ENCODE results near the gene FBXL7. TPM values are rescaled to one million over a fixed set of nuclear protein-coding genes. Genes with fewer than 3 reads are reported as not detected.

Gene FBXL7
- polyA plus RNA-seq, 3 donors from 2014 or later, result not detected

DNA sequence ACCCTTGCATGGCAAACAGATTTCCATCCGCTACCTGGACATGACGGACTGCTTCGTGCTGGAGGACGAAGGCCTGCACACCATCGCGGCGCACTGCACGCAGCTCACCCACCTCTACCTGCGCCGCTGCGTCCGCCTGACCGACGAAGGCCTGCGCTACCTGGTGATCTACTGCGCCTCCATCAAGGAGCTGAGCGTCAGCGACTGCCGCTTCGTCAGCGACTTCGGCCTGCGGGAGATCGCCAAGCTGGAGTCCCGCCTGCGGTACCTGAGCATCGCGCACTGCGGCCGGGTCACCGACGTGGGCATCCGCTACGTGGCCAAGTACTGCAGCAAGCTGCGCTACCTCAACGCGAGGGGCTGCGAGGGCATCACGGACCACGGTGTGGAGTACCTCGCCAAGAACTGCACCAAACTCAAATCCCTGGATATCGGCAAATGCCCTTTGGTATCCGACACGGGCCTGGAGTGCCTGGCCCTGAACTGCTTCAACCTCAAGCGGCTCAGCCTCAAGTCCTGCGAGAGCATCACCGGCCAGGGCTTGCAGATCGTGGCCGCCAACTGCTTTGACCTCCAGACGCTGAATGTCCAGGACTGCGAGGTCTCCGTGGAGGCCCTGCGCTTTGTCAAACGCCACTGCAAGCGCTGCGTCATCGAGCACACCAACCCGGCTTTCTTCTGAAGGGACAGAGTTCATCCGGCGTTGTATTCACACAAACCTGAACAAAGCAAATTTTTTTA lies 436.7 kb downstream of the FBXL7 start:
- Mint-ChIP-seq H3K27me3 (ENCODE audit: low read depth in 3 of 3) (peaks cover 0 to 2% (median 0%) of the 10 kb centered on the region in 3 donors), H3K27ac (no peak overlapping the region), H3K4me3 (no peak overlapping the region), H3K9me3 (peaks cover 7 to 42% (median 25%) of the 10 kb centered on the region in 6 donors), H3K36me3 (peaks cover 0 to 4% (median 0%) of the 10 kb centered on the region in 3 donors), H3K4me1 (no peaks in the 10 kb centered on the region)
- no peak for DNase-seq

DNA sequence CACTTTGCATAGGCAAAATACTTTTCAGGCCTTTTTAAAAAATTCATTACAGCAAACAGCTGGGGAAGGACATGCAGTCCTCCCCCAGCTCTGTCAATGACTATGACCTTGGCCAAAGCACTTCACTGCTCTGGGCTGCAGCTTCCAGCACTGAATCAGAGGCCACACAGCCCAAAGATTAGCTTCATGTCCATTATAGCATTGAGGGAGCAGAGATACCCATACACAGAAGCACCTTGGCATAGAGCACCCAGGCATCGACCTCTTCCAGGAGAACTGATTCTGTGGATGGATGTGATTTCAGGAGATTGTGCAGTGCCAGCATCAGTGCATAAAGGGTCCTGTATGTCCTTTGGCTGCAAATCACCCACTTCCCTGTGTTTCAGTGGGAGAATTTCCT lies 437.7 kb downstream of the FBXL7 start:
- Mint-ChIP-seq H3K4me3 (no peak overlapping the region), H3K27ac (no peak overlapping the region), H3K27me3 (ENCODE audit: low read depth in 3 of 3) (peaks cover 0 to 2% (median 0%) of the 10 kb centered on the region in 3 donors), H3K36me3 (peaks cover 0 to 4% (median 0%) of the 10 kb centered on the region in 3 donors), H3K4me1 (no peaks in the 10 kb centered on the region), H3K9me3 (peaks cover 6 to 41% (median 22%) of the 10 kb centered on the region in 6 donors)
- no peak for DNase-seq

DNA sequence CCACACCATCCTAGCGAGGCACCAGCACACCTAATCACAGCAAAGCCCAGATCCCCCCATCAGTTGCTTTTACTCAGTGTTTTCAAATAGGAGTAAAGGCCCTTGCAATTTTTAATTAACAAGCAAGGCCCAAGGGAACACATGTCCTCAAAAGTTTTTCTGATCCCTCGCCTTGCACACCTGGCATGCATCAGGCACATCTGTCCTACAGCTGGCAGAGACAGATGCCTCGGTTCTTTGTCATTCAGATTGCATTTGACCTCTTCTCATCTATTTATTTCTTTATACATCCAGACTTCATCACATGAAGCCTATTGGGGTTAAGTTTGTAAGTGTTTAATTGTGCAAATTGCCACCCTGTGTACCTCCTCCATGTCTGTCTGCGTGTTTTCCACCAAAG lies 438.2 kb downstream of the FBXL7 start:
- Mint-ChIP-seq H3K4me1 (no peaks in the 10 kb centered on the region), H3K4me3 (no peak overlapping the region), H3K9me3 (peaks cover 6 to 41% (median 23%) of the 10 kb centered on the region in 6 donors), H3K36me3 (peaks cover 0 to 4% (median 0%) of the 10 kb centered on the region in 3 donors), H3K27ac (no peak overlapping the region), H3K27me3 (ENCODE audit: low read depth in 3 of 3) (peaks cover 0 to 2% (median 0%) of the 10 kb centered on the region in 3 donors)
- DNase-seq, result no peak

DNA sequence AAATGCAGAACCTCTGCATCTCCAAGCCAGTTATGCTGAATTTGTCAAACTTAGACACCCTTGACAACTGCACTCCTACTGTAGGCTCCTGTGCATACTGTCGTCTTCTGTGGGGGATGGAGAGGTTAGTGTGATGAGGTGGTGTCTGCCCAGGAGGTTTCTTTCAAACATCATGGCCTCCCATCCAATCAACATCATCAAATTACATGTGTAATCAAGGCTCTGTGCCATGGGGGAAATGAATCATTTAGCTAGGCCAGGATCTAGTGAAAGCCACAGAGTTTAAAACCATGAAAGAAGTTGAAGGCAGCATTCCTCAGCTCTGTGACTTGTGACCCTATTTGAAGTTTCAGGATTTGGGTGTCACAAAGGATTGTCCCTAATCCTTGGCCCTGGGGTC lies 439.0 kb downstream of the FBXL7 start:
- Mint-ChIP-seq H3K27ac (no peak overlapping the region), H3K9me3 (peaks cover 6 to 49% (median 23%) of the 10 kb centered on the region in 6 donors), H3K4me3 (no peak overlapping the region), H3K36me3 (peaks cover 0 to 4% (median 0%) of the 10 kb centered on the region in 3 donors), H3K27me3 (ENCODE audit: low read depth in 3 of 3) (peaks cover 0 to 2% (median 0%) of the 10 kb centered on the region in 3 donors), H3K4me1 (no peaks in the 10 kb centered on the region)
- DNase-seq, result no peak

DNA sequence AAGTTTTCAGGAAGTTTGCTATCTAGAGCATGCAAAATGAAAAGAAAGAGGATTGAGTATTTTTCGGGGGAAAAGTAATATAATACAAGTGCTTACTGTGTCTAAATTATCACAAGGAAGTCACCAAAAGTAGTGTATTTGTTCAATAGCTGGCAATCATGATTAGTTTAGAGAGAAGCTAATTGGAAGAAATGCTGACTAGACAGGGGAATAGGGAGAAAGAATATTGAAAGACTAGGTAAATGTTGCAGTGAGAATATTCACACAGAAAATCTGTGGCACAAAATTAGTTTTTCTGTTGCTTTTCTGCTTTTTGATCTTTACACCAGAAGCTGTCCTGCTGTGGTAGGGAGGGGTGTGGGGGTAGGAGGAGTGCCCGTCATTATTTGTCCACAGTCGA lies 440.9 kb downstream of the FBXL7 start:
- Mint-ChIP-seq H3K4me1 (no peaks in the 10 kb centered on the region), H3K4me3 (no peak overlapping the region), H3K27ac (no peak overlapping the region), H3K9me3 (peaks cover 3 to 51% (median 21%) of the 10 kb centered on the region in 6 donors), H3K36me3 (peaks cover 0 to 4% (median 0%) of the 10 kb centered on the region in 3 donors), H3K27me3 (ENCODE audit: low read depth in 3 of 3) (no peaks in the 10 kb centered on the region)
- no peak for DNase-seq

DNA sequence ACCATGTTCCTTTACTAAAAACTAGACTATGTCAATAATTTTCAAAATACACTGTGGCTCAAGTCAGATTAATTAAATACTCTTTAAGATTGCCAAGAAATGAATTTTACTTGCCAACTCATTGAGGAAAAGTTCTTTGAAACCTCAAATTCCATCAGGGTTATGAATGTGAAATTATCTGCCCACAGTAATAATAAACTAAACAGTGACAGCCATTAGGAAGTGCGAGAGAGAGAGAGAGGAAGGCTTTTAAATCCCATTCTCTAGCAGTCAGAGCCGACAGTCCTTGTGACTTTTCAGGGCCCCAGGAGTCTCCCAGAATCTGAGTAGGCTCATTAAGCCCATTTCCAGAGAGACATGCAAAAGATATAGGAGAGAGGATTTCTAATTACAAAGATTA lies 443.5 kb downstream of the FBXL7 start:
- Mint-ChIP-seq H3K36me3 (no peaks in the 10 kb centered on the region), H3K27me3 (ENCODE audit: low read depth in 3 of 3) (no peaks in the 10 kb centered on the region), H3K4me3 (no peak overlapping the region), H3K9me3 (peaks cover 0 to 45% (median 12%) of the 10 kb centered on the region in 6 donors), H3K27ac (no peak overlapping the region), H3K4me1 (no peaks in the 10 kb centered on the region)
- DNase-seq, result no peak

DNA sequence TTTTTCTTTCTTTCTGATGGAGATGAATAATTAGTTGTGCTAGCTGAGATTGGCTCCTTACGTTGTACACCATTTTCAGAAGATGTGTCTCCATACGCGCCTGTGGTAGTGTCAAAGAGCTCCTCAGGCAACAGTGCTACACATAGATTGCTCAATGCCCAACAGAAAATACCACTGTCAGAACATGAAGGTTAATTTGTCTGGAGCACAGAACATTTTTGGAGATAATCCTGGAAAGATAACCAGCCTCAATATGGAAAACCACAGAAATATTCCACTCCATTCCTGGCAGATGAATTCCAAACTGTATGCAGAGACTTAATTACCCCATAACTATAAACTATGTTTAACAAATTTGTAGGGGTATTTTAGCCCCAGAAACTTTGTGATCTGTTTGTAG lies 446.0 kb downstream of the FBXL7 start:
- no peak for DNase-seq

DNA sequence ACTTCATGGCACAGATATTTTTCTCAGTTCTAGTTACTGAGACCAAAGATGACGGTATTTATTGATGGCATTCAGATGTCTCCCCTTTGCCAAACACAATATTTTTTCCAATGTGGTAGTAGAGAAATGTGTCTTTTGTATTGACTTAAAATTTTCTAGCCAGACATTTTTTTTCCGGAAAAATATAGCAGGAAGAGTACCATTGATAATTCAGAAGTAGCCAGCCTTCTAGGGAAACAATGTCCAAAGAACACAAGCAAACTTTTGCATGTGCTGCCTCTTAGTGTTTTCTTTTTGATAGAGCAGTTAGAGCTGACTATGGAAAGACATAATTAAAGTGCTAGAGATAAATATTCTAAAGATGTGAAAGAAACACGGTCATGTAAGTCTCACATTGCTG lies 448.2 kb downstream of the FBXL7 start:
- no peaks in the 10 kb centered on the region for H3K36me3 Mint-ChIP-seq
- H3K9me3 Mint-ChIP-seq, result peaks cover 7 to 42% (median 12%) of the 10 kb centered on the region in 6 donors
- no peak for DNase-seq
- no peaks in the 10 kb centered on the region for H3K4me1 Mint-ChIP-seq
- H3K4me3 Mint-ChIP-seq, result no peak overlapping the region
- H3K27me3 Mint-ChIP-seq (ENCODE audit: low read depth in 3 of 3), result peaks cover 0 to 2% (median 0%) of the 10 kb centered on the region in 3 donors
- H3K27ac Mint-ChIP-seq, result no peak overlapping the region

More for the DNA sequence above, 446.0 kb downstream of the FBXL7 start:
- H3K4me3 Mint-ChIP-seq, result no peak overlapping the region
- H3K27me3 Mint-ChIP-seq (ENCODE audit: low read depth in 3 of 3), result peaks cover 0 to 2% (median 0%) of the 10 kb centered on the region in 3 donors
- H3K36me3 Mint-ChIP-seq, result no peaks in the 10 kb centered on the region
- H3K4me1 Mint-ChIP-seq, result no peaks in the 10 kb centered on the region
- H3K9me3 Mint-ChIP-seq, result peaks cover 7 to 41% (median 11%) of the 10 kb centered on the region in 6 donors
- H3K27ac Mint-ChIP-seq, result no peak overlapping the region

DNA sequence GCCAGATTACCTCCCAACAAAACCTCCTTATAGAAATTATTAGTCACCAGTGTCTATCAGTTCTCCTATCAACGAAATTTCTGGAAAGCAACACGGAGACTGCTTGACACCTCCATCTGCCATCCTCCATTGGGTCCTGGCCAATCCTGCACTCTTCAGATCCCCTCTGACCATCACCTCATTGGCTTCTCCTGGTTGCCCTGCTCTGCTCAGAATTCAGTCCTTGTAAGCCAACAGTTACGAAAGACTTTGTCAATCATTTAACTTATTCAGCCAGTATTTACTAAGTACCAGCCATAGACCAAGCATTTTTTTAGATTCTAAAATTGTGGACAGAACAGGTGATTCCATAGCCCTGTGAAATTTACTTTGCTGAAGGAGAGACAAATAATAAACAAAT lies 451.1 kb downstream of the FBXL7 start:
- H3K36me3 Mint-ChIP-seq, result no peaks in the 10 kb centered on the region
- no peak overlapping the region for H3K4me3 Mint-ChIP-seq
- no peaks in the 10 kb centered on the region for H3K4me1 Mint-ChIP-seq
- H3K27me3 Mint-ChIP-seq (ENCODE audit: low read depth in 3 of 3), result peaks cover 0 to 2% (median 0%) of the 10 kb centered on the region in 3 donors
- H3K9me3 Mint-ChIP-seq, result peaks cover 9 to 41% (median 15%) of the 10 kb centered on the region in 6 donors
- no peak overlapping the region for H3K27ac Mint-ChIP-seq
- no peak for DNase-seq

DNA sequence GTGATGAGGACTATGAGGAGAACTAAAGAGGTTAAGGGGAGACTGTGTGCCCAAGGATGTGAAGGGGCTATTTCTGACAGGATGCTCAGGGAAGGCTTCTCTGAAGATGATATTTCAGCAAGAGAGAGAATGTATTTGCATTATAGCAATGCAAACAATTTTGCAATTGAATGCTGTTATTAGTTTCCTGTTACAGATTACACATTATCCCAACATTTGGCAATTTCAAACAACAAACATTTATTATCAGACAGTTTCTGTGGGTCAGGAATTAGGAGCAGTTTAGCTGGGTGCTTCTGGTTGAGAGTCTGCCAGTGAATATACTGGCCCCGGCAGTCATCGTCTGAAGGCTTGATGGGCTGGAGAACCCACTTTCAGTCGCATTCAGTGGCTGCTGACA lies 451.6 kb downstream of the FBXL7 start:
- Mint-ChIP-seq H3K9me3 (peaks cover 7 to 42% (median 16%) of the 10 kb centered on the region in 6 donors), H3K27me3 (ENCODE audit: low read depth in 3 of 3) (peaks cover 0 to 2% (median 0%) of the 10 kb centered on the region in 3 donors), H3K27ac (no peak overlapping the region), H3K4me1 (no peaks in the 10 kb centered on the region), H3K4me3 (no peak overlapping the region), H3K36me3 (no peaks in the 10 kb centered on the region)
- DNase-seq, result no peak

DNA sequence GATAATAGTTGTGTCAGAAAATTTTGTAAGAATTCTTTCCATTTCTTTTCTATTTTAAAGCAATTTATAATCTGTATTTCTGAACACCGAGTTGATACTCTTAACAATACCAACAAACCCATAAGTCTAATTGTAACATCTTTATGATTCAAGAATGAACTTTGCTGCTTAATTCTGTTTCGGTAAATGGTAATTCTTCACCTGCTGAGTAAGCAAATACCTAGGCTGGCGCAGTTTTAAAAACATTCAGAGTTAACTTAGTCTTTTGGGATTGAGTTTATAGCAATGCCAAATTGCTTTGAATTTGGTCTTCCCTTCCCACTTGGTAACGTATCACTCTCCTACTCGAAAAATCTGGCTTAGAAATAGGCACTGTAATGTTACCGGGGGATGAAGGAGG lies 456.6 kb downstream of the FBXL7 start:
- Mint-ChIP-seq H3K27ac (no peak overlapping the region), H3K4me3 (no peak overlapping the region), H3K36me3 (no peaks in the 10 kb centered on the region), H3K27me3 (ENCODE audit: low read depth in 3 of 3) (no peaks in the 10 kb centered on the region), H3K4me1 (no peaks in the 10 kb centered on the region), H3K9me3 (peaks cover 1 to 36% (median 11%) of the 10 kb centered on the region in 6 donors)
- DNase-seq, result no peak

DNA sequence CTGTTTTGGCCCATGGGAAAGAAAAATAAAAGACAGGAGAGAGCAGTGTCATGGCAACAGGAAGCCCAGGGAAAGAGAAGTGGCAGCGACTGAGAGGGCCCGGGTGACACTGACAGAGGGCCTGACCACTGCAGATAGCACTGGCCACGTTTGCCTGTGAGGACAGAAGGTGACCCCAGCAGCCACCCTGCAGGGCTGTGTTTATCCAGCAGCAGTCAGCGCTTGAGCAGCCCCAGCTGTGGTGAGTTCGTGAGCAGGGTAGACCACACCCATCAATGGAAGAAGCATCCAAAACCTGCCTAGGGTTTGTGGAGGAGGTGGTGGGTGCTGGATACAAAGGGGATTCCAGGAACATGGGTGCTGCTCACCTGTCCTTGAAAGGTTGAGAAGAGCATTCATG lies 457.1 kb downstream of the FBXL7 start:
- no peak for DNase-seq
- H3K27me3 Mint-ChIP-seq (ENCODE audit: low read depth in 3 of 3), result no peaks in the 10 kb centered on the region
- no peaks in the 10 kb centered on the region for H3K36me3 Mint-ChIP-seq
- peaks cover 1 to 36% (median 10%) of the 10 kb centered on the region in 6 donors for H3K9me3 Mint-ChIP-seq
- no peaks in the 10 kb centered on the region for H3K4me1 Mint-ChIP-seq
- H3K27ac Mint-ChIP-seq, result no peak overlapping the region
- no peak overlapping the region for H3K4me3 Mint-ChIP-seq

DNA sequence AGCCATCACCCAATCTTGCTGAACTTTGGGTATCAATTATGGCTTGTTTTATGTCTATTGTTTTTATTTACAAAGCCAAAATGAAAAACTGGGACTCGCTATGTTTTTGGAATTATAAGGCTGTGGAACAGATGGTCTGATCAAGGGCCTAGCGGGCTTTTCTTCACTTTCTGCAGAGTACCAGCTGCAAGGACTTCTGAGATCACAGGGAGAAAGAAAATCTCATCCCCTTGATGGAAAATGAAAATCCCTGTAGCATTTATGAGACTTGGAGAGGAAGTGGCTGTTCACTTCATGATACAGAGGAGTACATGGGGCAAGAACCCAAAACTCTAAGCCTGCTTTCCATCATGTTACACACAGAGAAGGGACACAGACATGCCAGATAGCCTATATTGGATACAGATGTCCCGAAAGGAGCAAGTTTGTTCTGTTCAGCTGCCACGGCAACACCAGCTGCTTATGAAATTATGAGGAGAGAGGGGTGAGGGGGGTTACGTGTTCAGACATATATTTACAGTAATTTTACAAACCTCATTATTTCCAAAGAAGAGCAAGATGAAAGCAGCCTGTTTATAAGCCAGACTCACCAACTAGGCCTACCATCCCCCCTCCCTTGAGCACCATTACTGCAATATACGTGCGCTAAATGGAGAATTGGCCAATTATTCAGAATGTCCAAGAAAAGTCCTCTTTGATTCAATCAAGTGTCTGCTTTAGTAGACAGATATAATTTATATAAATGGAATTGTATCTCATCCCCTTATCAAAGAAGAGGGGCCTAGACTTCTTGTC lies 459.6 kb downstream of the FBXL7 start:
- DNase-seq, result no peak
- Mint-ChIP-seq H3K9me3 (peaks cover under 1 to 35% (median 10%) of the 10 kb centered on the region in 6 donors), H3K4me1 (no peaks in the 10 kb centered on the region), H3K27ac (no peak overlapping the region), H3K36me3 (no peaks in the 10 kb centered on the region), H3K4me3 (no peak overlapping the region), H3K27me3 (ENCODE audit: low read depth in 3 of 3) (peaks cover 0 to 1% (median 0%) of the 10 kb centered on the region in 3 donors)

DNA sequence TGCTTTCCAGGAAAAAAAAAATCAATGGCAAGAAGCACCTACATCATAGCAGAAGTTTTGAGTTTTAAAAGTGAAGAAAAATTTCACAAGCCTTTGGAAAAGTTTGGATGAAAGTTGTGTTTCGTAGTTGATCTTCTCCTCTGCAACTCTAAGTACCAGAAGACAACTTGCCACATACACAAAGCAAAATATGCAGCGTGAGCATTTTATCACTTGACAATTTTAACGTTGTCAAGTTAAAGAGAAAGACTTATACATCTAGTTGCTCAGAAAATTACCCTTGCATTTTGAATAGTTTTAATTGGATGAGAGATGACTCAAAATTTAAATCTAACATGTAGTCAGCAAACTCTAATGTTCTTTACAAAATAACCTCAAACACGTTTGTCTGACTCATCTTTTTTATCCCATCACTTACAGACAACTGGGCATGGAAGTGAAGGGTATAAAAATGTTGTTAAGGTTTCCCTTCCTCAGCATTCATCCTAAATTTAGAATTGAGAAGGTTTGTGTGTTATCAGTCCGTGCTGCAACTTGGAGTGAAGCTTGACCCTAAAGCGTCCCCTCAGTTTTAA lies 466.2 kb downstream of the FBXL7 start:
- DNase-seq, result no peak
- Mint-ChIP-seq H3K4me1 (no peaks in the 10 kb centered on the region), H3K4me3 (no peak overlapping the region), H3K36me3 (no peaks in the 10 kb centered on the region), H3K9me3 (peaks cover 9 to 34% (median 13%) of the 10 kb centered on the region in 6 donors), H3K27me3 (ENCODE audit: low read depth in 3 of 3) (peaks cover 0 to 1% (median 0%) of the 10 kb centered on the region in 3 donors), H3K27ac (no peak overlapping the region)
